Central memory CD4-positive, alpha-beta T cell (primary cell): ENCODE data around the gene NELFB.

ENCODE experiments used
- DNase-seq: peaks from one replicate; pipeline ENCODE4 v3.0.0; 2022

NELFB gene

GRCh38 chr9:137269231-137269772 is 14.2 kb downstream of the NELFB start:
- DNase-seq, result no peak

DNA sequence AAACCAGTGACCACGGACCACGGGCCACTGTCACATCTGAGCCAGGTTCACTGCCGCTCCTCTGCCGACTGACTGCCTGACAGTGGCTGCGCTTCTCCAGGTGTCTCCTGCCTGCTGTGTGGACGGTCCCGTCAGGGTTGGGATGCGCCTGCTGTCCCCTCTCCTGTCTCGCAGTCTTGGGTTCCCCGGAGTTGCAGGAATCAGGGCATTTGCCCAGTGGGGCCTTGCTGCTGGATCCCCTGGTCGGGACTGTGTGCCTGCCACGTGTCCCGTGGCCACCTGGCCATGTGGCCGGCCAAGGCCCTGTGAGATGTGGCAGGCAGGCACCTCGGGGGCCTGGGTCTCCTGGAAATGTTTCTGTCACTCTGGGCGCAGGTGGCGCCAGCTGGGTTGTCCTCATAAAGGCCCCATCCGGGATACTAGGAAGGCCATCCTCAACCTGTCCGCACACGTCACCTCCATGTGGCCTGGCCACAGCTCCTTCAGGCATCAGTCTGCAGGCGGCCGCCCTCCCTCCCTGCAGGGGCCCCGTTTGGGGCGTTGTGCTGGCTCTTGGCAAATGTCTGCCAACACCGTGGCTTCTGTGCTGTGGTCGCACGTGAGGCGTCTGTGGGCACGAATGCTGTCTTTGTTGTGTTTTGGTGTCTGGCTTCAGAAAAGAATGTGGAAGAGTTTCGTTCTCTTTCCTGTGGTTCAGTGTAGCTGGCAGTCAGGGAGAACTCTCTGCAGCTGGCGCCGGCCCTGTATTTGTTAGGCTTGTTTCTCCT is 16.0 kb downstream of the NELFB start:
- peak; percentile 39 for DNase-seq

DNA sequence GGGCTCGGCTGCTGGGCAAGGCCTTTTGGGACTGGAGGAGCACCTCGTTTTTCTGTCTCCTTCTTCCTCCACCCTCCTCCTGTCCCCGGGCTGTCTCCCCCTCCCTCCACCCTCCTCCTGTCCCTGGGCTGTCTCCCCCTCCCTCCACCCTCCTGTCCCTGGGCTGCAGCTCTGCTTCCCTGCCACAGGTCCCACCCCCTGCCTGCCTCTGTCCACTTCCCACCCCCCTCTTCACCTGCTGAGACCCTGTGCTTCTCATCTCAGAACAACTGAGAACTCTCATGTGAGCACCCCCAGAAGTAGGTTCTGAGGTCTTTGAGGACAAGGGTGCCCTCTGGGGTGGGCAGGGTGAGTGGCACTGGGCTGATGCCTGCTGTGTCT is 16.6 kb downstream of the NELFB start:
- no peak for DNase-seq

DNA sequence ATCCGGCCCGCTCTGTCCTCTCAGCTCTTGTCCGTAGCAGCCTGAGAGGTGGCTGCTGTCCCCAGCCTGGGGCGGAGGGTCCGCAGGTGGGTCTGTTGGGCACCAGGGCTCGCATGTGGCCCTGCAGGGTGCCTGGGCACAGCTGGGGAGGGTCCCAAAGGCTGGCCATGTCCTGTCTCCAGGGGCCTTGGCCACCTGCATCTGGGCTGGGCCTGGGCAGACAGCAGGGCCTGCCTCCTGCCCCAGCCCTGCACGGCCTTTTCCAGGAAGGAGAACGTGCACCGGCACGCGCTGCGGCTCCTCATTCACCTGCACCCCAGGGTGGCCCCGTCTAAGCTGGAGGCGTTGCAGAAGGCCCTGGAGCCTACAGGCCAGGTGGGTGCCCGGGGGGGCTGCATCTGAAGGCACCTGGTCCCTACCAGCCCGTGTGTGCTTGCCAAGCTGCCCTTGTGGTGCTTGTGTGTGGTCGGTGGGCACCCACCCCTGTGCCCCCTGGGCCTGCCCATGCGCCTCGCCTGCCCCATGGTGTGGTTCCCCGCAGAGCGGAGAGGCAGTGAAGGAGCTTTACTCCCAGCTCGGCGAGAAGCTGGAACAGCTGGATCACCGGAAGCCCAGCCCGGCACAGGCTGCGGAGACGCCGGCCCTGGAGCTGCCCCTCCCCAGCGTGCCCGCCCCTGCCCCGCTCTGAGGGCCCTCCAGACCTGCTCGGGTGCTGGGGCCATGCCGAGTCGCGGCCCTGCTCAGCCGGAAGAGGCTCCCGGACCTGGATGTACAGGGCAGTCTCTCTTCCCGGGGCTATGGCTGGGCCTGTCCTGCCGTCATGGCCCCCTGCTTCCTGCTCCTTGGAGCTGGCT is 17.3 kb downstream of the NELFB start:
- DNase-seq, result no peak

DNA sequence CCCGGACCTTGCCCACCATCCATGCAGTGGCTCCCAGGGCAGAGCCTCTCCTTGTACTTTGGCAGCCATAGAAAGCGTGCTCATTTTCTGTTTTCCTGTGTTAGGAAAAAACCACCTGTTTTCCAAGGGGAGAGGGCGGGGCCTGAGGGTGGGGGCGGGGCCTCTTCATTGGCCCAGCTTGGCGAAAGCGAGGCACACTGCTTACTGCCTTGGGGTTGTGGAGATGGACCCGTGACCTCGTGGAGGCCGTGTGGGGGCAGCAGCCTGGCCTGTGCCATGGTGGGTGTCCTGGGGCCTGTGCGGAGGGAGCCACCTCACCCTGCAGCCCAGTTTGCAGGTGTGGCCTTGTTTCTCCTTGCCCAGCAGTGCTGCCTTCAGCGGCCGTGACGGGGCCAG is 18.0 kb downstream of the NELFB start:
- DNase-seq, result no peak

GRCh38 chr9:137273611-137274320 is 18.6 kb downstream of the NELFB start:
- DNase-seq, result no peak

- no peak for DNase-seq
Measured at GRCh38 chr9:137275203-137275587, 20.1 kb downstream of the NELFB start.

DNA sequence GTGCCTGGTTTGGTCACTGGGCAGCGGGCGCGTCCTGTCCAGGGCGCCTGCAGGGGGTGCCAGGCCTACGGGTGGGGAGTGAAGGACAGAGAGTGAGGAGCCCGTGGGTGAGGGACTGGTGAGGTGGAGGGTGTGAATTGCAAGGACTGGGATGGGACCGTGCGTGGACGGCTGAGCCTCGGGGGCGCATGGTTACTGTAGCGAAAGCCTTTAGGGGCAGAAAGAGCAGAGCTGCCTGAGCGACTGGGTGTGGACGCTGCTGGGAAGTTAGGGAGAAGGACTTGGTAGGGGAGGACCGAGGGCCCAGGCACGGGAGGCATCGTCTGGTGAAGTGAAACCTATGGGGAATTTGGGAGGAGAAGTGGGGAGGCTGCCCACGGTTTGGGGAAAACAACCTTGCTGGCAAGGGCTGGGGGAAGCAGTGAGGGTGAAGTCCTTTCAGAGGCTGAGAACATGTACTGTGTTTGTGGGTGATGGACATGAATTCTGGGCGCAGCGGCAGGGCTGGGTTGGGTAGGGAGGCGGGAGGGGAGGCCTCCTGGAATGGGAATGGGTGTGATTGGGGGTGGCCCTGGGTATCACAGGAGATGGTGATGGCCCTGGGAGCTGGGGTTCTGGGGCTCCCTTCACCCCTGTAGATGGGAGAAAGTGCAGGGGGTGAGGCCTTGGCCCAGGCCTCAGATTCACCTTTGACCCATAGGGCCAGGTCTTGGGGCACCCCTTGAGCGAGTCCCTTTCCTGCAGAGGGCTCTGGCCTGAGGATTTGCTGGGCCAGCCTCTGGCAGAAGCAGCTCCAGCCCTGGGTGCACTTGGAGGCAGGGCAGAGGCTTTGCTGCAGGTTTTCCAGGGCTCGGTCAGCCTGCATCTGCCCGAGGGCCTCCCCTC is 20.7 kb downstream of the NELFB start:
- DNase-seq, result no peak

DNA sequence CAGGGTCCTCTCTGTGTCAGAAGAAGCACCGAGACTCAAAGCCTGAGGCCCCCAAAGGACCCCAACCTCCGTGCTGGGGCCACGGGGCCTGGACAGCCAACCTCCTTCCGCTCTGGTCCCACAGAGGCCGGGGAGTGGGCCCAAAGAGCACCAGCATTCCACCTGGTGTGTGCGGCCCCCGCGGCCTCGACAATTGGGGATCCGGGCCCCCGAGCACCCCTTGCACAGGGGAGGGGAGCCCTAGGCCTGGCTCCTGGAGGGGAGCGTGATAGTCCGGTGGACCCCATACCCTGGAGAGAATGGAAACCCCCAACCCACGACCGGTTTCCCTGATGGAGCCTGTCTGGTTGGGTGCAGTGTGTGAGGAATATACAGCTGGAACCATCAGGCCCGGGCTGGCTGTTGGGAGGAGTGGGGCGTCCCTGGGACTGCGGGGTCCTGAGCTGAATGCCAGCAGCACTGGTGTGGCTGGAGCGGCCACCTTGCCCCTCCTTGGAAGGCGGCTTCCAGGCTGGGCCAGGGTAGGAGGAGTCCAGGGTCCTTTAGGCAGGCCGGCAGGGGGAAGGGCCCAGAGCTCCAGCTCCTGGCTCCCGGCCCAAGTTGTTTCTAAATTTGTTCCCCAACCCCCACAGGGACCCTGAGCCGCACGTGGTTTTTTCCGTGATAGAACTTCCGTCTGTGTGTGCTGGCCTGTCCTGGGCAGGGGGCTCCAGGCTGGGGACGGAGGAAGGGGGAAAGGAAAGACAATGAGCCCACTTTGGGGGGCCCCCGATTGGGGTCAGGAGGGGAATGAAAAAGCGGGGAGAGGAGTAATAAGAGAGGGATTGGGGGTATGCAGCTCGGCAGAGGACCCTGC is 21.6 kb downstream of the NELFB start:
- no peak for DNase-seq

- no peak for DNase-seq
Measured at GRCh38 chr9:137277329-137278041, 22.4 kb downstream of the NELFB start, which contains the start of gene TOR4A. Gene TOR4A (plus strand): TSS chr9:137277726. CDS start chr9:137278690, 964 bp downstream.

GRCh38 chr9:137278061-137278701 is 23.1 kb downstream of the NELFB start:
- no peak for DNase-seq

- no peak for DNase-seq
Measured at GRCh38 chr9:137278721-137279711, 23.9 kb downstream of the NELFB start.

DNA sequence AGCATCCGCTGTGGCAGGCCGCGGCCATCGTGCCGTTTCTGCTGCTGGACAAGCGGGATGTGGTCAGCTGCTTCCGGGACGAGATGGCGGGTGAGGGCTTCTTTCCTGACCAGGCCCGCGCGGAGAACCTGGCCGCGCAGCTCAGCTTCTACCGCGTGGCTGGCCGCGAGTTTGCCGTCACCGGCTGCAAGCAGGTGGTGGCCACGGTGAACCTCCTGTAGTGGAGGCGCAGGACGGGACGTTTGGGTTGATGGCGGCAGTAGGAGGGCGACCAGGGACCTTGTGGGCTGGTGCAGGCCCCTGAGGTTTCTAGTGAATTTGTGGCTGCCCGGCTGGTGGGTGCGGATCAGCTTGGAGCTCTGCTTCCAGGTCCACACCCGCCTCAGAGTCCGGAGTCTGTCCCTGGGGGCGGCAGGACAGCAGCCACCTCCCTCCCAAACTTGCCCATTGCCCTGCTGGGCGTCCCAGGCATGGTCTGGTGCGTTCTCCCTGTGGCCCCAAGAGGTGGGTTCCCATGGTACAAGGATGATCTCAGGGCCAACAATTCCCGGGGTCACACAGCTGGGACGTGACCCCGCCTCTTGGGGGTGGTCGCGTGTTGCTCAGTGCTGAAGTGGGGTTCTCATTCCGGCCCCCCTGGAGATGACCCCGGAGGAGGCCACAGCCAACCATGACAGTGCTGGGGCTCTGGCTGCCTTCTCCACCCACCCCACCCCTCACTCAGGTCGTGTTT is 24.8 kb downstream of the NELFB start:
- no peak for DNase-seq

DNA sequence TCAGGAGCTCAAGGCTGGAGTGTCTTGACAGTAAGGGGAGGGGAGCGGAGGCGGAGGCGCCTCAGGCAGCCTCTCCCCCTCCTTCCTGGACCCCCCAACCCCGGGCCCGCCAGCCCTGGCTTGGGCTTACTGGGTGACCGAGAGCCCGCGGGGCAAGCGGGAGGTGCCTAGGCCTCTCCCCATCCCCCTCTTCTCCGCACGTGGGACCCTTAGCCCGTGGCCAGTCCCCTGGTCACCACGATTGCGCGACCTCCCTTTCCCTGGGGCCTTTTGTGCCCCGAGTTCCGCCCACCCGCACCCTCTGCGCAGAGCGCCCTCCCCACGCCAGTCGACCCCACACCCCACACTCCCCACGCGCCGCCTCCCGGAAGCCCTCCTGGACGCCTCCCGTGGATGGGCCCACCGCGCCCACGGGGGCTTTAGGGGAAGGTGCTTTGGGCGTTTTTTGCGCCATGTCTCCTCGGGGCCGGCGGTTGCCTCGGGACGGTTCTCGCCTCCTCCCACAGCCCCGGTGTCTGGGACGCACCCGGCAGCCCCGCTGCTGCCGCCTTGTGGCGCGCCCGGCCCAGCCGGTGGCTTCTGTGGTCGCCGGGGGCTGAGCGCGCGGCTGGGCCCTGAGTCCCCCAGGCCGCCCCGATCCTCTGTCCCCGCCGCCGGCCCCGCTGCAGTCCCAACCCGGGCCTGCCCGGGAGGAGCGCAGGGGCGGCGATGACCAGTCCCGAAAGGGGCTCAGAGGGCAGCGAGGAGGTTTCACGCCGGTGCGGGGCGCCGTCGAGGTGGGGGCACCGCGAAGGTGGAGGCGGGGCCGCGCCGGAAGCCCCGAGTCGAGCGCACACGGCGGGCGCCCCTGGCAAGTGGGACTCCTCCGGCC is 25.6 kb downstream of the NELFB start:
- DNase-seq, result no peak

DNA sequence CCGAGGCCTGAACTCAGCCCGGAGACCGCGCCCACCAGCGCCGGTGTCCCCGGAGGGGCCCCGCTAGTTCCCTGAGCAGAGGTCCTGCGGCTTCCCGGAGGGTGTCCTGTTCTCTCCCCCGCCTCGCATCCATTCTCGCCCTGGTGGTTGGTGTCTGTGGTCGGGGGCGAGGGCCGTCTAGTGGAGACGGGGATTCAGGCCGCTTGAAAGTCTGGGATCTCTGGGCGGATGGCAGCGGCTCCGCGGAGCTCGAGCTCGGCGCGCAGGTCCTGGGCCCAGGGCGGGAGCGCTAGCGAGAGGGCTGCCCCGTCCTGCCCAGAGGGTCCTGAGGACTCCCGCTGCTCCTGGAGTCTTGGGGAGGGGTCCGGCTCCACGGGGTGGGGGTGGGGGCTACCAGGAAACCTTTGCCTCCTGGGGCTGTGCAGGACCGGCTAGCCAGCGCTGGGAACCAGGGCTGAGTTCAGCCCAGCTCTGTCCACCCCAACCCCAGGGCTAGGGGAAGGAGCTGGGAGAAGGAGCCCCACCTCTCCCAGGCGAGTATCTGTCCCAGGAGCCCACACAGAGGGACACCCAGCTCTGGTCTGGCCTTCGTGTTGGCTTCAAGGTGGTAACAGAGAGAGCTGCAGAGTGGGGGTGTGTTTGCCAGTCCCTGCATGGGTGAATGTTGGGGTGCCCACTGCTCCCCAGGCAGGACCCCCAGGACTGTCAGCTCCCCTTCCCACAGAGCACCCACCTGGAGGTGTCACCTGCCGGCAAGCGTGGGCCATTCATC is 26.4 kb downstream of the NELFB start:
- no peak for DNase-seq

- DNase-seq, result no peak
Measured at GRCh38 chr9:137286975-137287383, 31.9 kb downstream of the NELFB start.
